CD4-positive, CD25-positive, alpha-beta regulatory T cell (primary cell): ENCODE results near the gene FBXW5. TPM values are rescaled to one million over a fixed set of nuclear protein-coding genes. Genes with fewer than 3 reads are reported as not detected.

Experiments used
- ATAC-seq, 2 donors: fragments of 150-1000 bp; cut with Tn5 transposase; one replicate each; pipeline ENCODE4 v1.10.0; 2021; ENCODE audit warnings: low read depth in 2 of 2, moderate number of reproducible peaks in 2 of 2, moderate library complexity in 1 of 2
- DNase-seq, 3 donors: peaks; one replicate each; pipeline versions ENCODE4 v3.0.0 to v3.0.0-alpha.2; 2012 to 2022; ENCODE audit warnings: mixed read lengths in 1 of 3
- H3K27ac ChIP-seq: one replicate; pipeline ENCODE4 v1.7.0; 2013; ENCODE audit warnings: mild to moderate bottlenecking, low read length; ENCODE audit not compliant: insufficient read depth, poor library complexity, severe bottlenecking
- H3K27me3 ChIP-seq: one replicate; pipeline ENCODE4 v1.7.0; 2013; ENCODE audit warnings: low read length; ENCODE audit not compliant: control insufficient read depth, insufficient read depth
- H3K36me3 ChIP-seq: one replicate; pipeline ENCODE4 v1.7.0; 2013; ENCODE audit warnings: mild to moderate bottlenecking, low read length, moderate library complexity; ENCODE audit not compliant: control insufficient read depth, insufficient read depth
- H3K4me1 ChIP-seq: 2 replicates; pipeline ENCODE4 v1.7.0; 2013; ENCODE audit warnings: mild to moderate bottlenecking, low read length; ENCODE audit not compliant: insufficient read depth, control insufficient read depth, poor library complexity, severe bottlenecking
- H3K4me3 ChIP-seq: one replicate; pipeline ENCODE4 v1.7.0; 2013; ENCODE audit warnings: low read depth, mild to moderate bottlenecking, low read length, moderate library complexity
- H3K9me3 ChIP-seq, 2 experiments: 1 replicate in 1 of 2; 2 replicates in 1 of 2; pipeline ENCODE4 v1.7.0; 2013; ENCODE audit warnings: low read length in 2 of 2, mild to moderate bottlenecking in 1 of 2, moderate library complexity in 1 of 2; ENCODE audit not compliant: control insufficient read depth in 2 of 2
- H3K27ac Mint-ChIP-seq, 3 donors: one replicate each; pipeline ENCODE4 v1.8.0; 2020 to 2022; ENCODE audit warnings: mild to moderate bottlenecking in 3 of 3, mixed read lengths in 3 of 3, moderate library complexity in 2 of 3
- H3K27me3 Mint-ChIP-seq: one replicate; pipeline ENCODE4 v1.8.0; 2022; ENCODE audit warnings: mild to moderate bottlenecking, mixed read lengths
- H3K36me3 Mint-ChIP-seq: one replicate; pipeline ENCODE4 v1.8.0; 2020; ENCODE audit warnings: mixed read lengths
- H3K4me1 Mint-ChIP-seq, 4 donors: one replicate each; pipeline ENCODE4 v1.8.0; 2020 to 2022; ENCODE audit warnings: mixed read lengths in 4 of 4, mild to moderate bottlenecking in 1 of 4
- H3K4me3 Mint-ChIP-seq, 4 donors: one replicate each; pipeline ENCODE4 v1.8.0; 2020 to 2022; ENCODE audit warnings: mild to moderate bottlenecking in 4 of 4, mixed read lengths in 4 of 4, moderate library complexity in 3 of 4
- H3K9me3 Mint-ChIP-seq, 7 donors: one replicate each; pipeline ENCODE4 v1.8.0; 2020 to 2022; ENCODE audit warnings: mixed read lengths in 7 of 7, mild to moderate bottlenecking in 3 of 7, moderate library complexity in 2 of 7
- polyA plus RNA-seq, 4 donors: library from polyadenylated mRNA; unstranded; fragments of 300-500 nt; fragmentation: Illumina TruSeq; gene quantifications; one replicate each; pipeline ENCODE4 v1.2.3, GENCODE V29; 2021
- total RNA-seq: library from RNA; stranded (reverse); gene quantifications from one replicate; pipeline ENCODE4 v1.2.3, GENCODE V29; 2022

Gene FBXW5
- total and polyA plus RNA-seq, 5 donors from 2014 or later, result 91.6 to 134 (median 115) TPM

- Histone ChIP-seq H3K36me3 (peaks cover 17% of the 10 kb centered on the region), H3K4me1 (peaks cover 52% of the 10 kb centered on the region), H3K27ac (peak overlapping the region; percentile 94), H3K4me3 (peak overlapping the region; percentile 69), H3K27me3 (no peaks in the 10 kb centered on the region), H3K9me3 (no peaks in the 10 kb centered on the region)
- no peak for ATAC-seq
- no peak for DNase-seq
- Mint-ChIP-seq H3K9me3 (no peaks in the 10 kb centered on the region), H3K27me3 (no peaks in the 10 kb centered on the region), H3K4me3 (peak overlapping the region; percentile 80 to 87 (median 84)), H3K27ac (peak overlapping the region; percentile 92 to 100 (median 97)), H3K4me1 (peaks cover 8 to 77% (median 49%) of the 10 kb centered on the region in 4 donors), H3K36me3 (peaks cover 8% of the 10 kb centered on the region)
Measured at GRCh38 chr9:136900988-136901515, 43.5 kb downstream of the FBXW5 start.

- peak overlapping the region in 3 of 4 donors; percentile 31 to 51 (median 44) for H3K4me3 Mint-ChIP-seq
- Histone ChIP-seq H3K9me3 (no peaks in the 10 kb centered on the region), H3K4me3 (no peak overlapping the region), H3K36me3 (peaks cover 16% of the 10 kb centered on the region), H3K27me3 (no peaks in the 10 kb centered on the region), H3K4me1 (peaks cover 53% of the 10 kb centered on the region), H3K27ac (peak overlapping the region; percentile 94)
- no peaks in the 10 kb centered on the region for H3K27me3 Mint-ChIP-seq
- DNase-seq (no peak), ATAC-seq (no peak)
- H3K27ac Mint-ChIP-seq, result peak overlapping the region; percentile 45 to 92 (median 71)
- peaks cover 8 to 76% (median 48%) of the 10 kb centered on the region in 4 donors for H3K4me1 Mint-ChIP-seq
- H3K36me3 Mint-ChIP-seq, result peaks cover 8% of the 10 kb centered on the region
- H3K9me3 Mint-ChIP-seq, result no peaks in the 10 kb centered on the region
Measured at GRCh38 chr9:136900556-136900955, 44.0 kb downstream of the FBXW5 start.

GRCh38 chr9:136899196-136899595 is 45.3 kb downstream of the FBXW5 start:
- H3K4me3 Mint-ChIP-seq, result peak overlapping the region; percentile 66 to 86 (median 70)
- no peak overlapping the region for H3K4me3 ChIP-seq
- H3K9me3 ChIP-seq, result no peaks in the 10 kb centered on the region
- H3K9me3 Mint-ChIP-seq, result no peaks in the 10 kb centered on the region
- DNase-seq, result peak in 2 of 3 donors; percentile 14 to 64
- peaks cover 8% of the 10 kb centered on the region for H3K36me3 Mint-ChIP-seq
- H3K27ac ChIP-seq, result peak overlapping the region; percentile 60
- peaks cover 8 to 75% (median 45%) of the 10 kb centered on the region in 4 donors for H3K4me1 Mint-ChIP-seq
- peak overlapping the region; percentile 77 to 92 (median 88) for H3K27ac Mint-ChIP-seq
- no peak for ATAC-seq
- no peaks in the 10 kb centered on the region for H3K27me3 ChIP-seq
- H3K36me3 ChIP-seq, result peaks cover 16% of the 10 kb centered on the region
- H3K27me3 Mint-ChIP-seq, result no peaks in the 10 kb centered on the region
- peaks cover 53% of the 10 kb centered on the region for H3K4me1 ChIP-seq

GRCh38 chr9:136898483-136899100 is 45.9 kb downstream of the FBXW5 start:
- no peaks in the 10 kb centered on the region for H3K27me3 Mint-ChIP-seq
- peaks cover 8% of the 10 kb centered on the region for H3K36me3 Mint-ChIP-seq
- no peak overlapping the region for H3K4me3 Mint-ChIP-seq
- H3K27ac Mint-ChIP-seq, result peak overlapping the region in 2 of 3 donors; percentile 76 to 77
- peaks cover 8 to 74% (median 46%) of the 10 kb centered on the region in 4 donors for H3K4me1 Mint-ChIP-seq
- Histone ChIP-seq H3K9me3 (no peaks in the 10 kb centered on the region), H3K27ac (peak overlapping the region; percentile 60), H3K4me1 (peaks cover 49% of the 10 kb centered on the region), H3K36me3 (peaks cover 16% of the 10 kb centered on the region), H3K4me3 (no peak overlapping the region), H3K27me3 (no peaks in the 10 kb centered on the region)
- DNase-seq, result no peak
- H3K9me3 Mint-ChIP-seq, result no peaks in the 10 kb centered on the region
- ATAC-seq, result no peak

- H3K9me3 ChIP-seq, result no peaks in the 10 kb centered on the region
- H3K27me3 Mint-ChIP-seq, result no peaks in the 10 kb centered on the region
- no peak for ATAC-seq
- no peaks in the 10 kb centered on the region for H3K27me3 ChIP-seq
- H3K27ac Mint-ChIP-seq, result no peak overlapping the region
- H3K4me1 ChIP-seq, result peaks cover 23% of the 10 kb centered on the region
- H3K36me3 Mint-ChIP-seq, result peaks cover 5% of the 10 kb centered on the region
- H3K9me3 Mint-ChIP-seq, result no peaks in the 10 kb centered on the region
- H3K27ac ChIP-seq, result no peak overlapping the region
- peaks cover 0 to 63% (median 29%) of the 10 kb centered on the region in 4 donors for H3K4me1 Mint-ChIP-seq
- no peak for DNase-seq
- H3K36me3 ChIP-seq, result peaks cover 19% of the 10 kb centered on the region
- H3K4me3 Mint-ChIP-seq, result no peak overlapping the region
- H3K4me3 ChIP-seq, result no peak overlapping the region
Measured at GRCh38 chr9:136896027-136896426, 48.5 kb downstream of the FBXW5 start.

- no peak overlapping the region for H3K4me3 ChIP-seq
- no peaks in the 10 kb centered on the region for H3K27me3 ChIP-seq
- H3K4me1 Mint-ChIP-seq, result peaks cover 7 to 56% (median 19%) of the 10 kb centered on the region in 4 donors
- no peaks in the 10 kb centered on the region for H3K36me3 Mint-ChIP-seq
- H3K36me3 ChIP-seq, result peaks cover 11% of the 10 kb centered on the region
- ATAC-seq, result no peak
- H3K9me3 Mint-ChIP-seq, result no peaks in the 10 kb centered on the region
- no peaks in the 10 kb centered on the region for H3K9me3 ChIP-seq
- H3K27ac Mint-ChIP-seq, result no peak overlapping the region
- no peak overlapping the region for H3K27ac ChIP-seq
- H3K4me3 Mint-ChIP-seq, result peak overlapping the region in 2 of 4 donors; percentile 22
- DNase-seq, result no peak
- H3K27me3 Mint-ChIP-seq, result no peaks in the 10 kb centered on the region
- H3K4me1 ChIP-seq, result peaks cover 21% of the 10 kb centered on the region
Measured at GRCh38 chr9:136890661-136891060, 53.9 kb downstream of the FBXW5 start.
